ENCODE data around the gene REEP6.

DNA sequence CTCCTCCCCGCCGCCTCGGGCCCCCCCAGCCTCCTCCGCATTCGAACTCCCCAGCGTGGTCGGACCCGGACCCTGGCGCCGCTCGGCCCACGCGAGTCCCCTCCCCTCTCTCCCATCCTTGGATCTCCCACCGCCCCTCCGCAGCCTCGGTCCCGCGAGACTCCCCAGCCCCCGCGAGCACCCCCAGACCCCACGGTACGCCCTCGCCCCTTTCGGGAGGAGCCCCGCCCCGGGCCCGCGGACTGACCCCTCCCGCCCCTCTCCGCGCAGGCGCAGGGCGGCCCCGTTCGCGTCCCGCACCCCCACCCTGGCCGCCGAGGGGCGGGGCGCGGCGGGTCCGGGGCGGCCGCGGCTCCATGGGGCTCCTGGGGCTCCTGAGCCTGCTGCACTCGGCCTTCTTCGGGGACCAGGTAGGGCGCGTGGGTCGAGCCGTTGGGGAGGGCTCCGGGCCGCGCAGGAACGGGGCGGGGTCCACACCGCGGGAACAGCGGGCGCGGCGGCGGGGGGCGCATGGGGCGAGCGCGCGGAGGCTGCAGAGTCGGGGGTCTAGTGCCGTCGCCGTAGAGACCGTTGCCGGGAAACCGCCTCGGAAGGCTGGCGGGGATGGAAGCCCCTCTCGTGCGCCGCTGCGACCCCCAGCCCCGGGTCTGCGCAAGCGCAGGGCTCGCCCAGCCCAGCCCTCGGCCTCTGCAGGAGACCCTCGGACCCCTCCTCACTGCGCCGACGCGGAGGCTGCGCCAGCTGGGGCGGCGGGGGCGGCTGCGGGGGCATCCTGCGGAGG, 44.9 kb upstream of the REEP6 start:
- TF ChIP-seq, protein P1, sequence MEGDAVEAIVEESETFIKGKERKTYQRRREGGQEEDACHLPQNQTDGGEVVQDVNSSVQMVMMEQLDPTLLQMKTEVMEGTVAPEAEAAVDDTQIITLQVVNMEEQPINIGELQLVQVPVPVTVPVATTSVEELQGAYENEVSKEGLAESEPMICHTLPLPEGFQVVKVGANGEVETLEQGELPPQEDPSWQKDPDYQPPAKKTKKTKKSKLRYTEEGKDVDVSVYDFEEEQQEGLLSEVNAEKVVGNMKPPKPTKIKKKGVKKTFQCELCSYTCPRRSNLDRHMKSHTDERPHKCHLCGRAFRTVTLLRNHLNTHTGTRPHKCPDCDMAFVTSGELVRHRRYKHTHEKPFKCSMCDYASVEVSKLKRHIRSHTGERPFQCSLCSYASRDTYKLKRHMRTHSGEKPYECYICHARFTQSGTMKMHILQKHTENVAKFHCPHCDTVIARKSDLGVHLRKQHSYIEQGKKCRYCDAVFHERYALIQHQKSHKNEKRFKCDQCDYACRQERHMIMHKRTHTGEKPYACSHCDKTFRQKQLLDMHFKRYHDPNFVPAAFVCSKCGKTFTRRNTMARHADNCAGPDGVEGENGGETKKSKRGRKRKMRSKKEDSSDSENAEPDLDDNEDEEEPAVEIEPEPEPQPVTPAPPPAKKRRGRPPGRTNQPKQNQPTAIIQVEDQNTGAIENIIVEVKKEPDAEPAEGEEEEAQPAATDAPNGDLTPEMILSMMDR (IDR thresholded peaks at IDR 0.05) = no peak
- TF ChIP-seq POLR2A (IDR thresholded peaks at IDR 0.05) = no peak

All from adrenal gland (tissue), 5 donors.